ENCODE data around the gene TRPC6.

DNA sequence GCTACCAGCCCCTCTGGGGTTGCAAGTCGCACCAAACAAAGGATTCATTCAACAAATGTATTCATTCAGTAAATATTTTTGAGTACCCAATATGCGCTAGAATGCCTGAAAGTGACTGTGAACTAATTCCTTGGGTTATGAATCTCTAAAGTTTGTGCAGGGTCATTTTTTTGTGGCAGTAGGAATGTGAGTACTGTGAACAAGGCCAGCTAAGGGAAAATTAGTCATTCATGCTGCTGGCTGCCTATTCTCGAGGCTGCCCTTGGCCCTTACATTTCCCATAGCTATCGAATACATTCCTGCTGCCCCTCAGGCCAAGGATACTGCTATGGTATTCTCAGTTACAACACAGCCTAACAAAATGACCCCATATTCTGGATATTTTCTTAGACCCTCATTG, 141.6 kb downstream of the TRPC6 start:
- TF ChIP-seq POLR2A (IDR thresholded peaks at IDR 0.05): no peak
- TF ChIP-seq EP300 (IDR thresholded peaks at IDR 0.05): no peak
